Neutrophil (primary cell): ENCODE results near the gene KIF3B.
"Not testable (repeated sequence)": the region's sequence is repeated elsewhere in the genome, so short reads cannot be mapped to it uniquely, and the experiment has no call there.

Source experiments
- H3K27ac ChIP-seq: fragments of 200-600 bp; sonication (generic); 2 replicates; pipeline ENCODE4 v1.5.1; 2016; ENCODE audit warnings: mild to moderate bottlenecking, moderate library complexity
- H3K27me3 ChIP-seq: fragments of 200-600 bp; sonication (generic); 2 replicates; pipeline ENCODE4 v1.6.0; 2016; ENCODE audit warnings: mild to moderate bottlenecking
- H3K36me3 ChIP-seq: fragments of 200-600 bp; sonication (generic); 2 replicates; pipeline ENCODE4 v1.5.1; 2017
- H3K4me1 ChIP-seq, 2 experiments: fragments of 200-600 bp in 1 of 2; sonication (generic) in 1 of 2; 1 replicate in 1 of 2; 2 replicates in 1 of 2; pipeline versions ENCODE4 v1.5.1 to v1.6.1; 2013 to 2016; ENCODE audit warnings: low read depth in 1 of 2, low read length in 1 of 2, mild to moderate bottlenecking in 1 of 2, moderate library complexity in 1 of 2; ENCODE audit not compliant: control insufficient read depth in 1 of 2, insufficient read depth in 1 of 2
- H3K4me3 ChIP-seq, 2 experiments: fragments of 200-600 bp in 1 of 2; sonication (generic) in 1 of 2; 1 replicate in 1 of 2; 2 replicates in 1 of 2; pipeline ENCODE4 v1.5.1; 2013 to 2016; ENCODE audit warnings: low read depth in 1 of 2, low read length in 1 of 2, mild to moderate bottlenecking in 1 of 2, moderate library complexity in 1 of 2
- H3K9me3 ChIP-seq: fragments of 200-600 bp; sonication (generic); 2 replicates; pipeline ENCODE4 v1.5.1; 2016
- CTCF ChIP-seq: fragments of 200-600 bp; sonication (generic); IDR thresholded peaks from 2 replicates; pipeline ENCODE4 v1.5.1; 2016; ENCODE audit warnings: antibody characterized with exemption

The KIF3B gene

GRCh38 chr20:32274359-32274758, 3.1 kb upstream of the KIF3B start:
- H3K4me3 ChIP-seq, result no peak overlapping the region
- H3K4me1 ChIP-seq, result peaks cover 24 to 31% of the 10 kb centered on the region in 2 experiments
- H3K27me3 ChIP-seq, result no peaks in the 10 kb centered on the region
- H3K9me3 ChIP-seq, result no peaks in the 10 kb centered on the region
- no peak for TF ChIP-seq CTCF
- no peak overlapping the region for H3K27ac ChIP-seq
- H3K36me3 ChIP-seq, result no peaks in the 10 kb centered on the region

- H3K9me3 ChIP-seq, H3K27ac ChIP-seq, H3K27me3 ChIP-seq, H3K4me3 ChIP-seq, H3K36me3 ChIP-seq: not testable (repeated sequence)
- H3K4me1 ChIP-seq, result peaks cover 24 to 31% of the 10 kb centered on the region in 2 experiments
Measured at GRCh38 chr20:32275163-32275562, 2.3 kb upstream of the KIF3B start.

- Histone ChIP-seq H3K27me3 (no peaks in the 10 kb centered on the region), H3K4me1 (peaks cover 24 to 31% of the 10 kb centered on the region in 2 experiments), H3K4me3 (peak overlapping the region; percentile 81 to 82), H3K27ac (peak overlapping the region; percentile 81), H3K9me3 (no peaks in the 10 kb centered on the region), H3K36me3 (no peaks in the 10 kb centered on the region)
- no peak for TF ChIP-seq CTCF
Measured at GRCh38 chr20:32278199-32278643, 770 bp downstream of the KIF3B start.

GRCh38 chr20:32281711-32282110, 4.3 kb downstream of the KIF3B start:
- no peak for TF ChIP-seq CTCF
- Histone ChIP-seq H3K9me3 (no peaks in the 10 kb centered on the region), H3K36me3 (no peaks in the 10 kb centered on the region), H3K4me1 (peaks cover 13 to 21% of the 10 kb centered on the region in 2 experiments), H3K27ac (no peak overlapping the region), H3K4me3 (no peak overlapping the region), H3K27me3 (no peaks in the 10 kb centered on the region)

- Histone ChIP-seq H3K4me1 (peaks cover 10 to 15% of the 10 kb centered on the region in 2 experiments), H3K27me3 (no peaks in the 10 kb centered on the region), H3K27ac (no peak overlapping the region), H3K9me3 (no peaks in the 10 kb centered on the region), H3K4me3 (no peak overlapping the region), H3K36me3 (no peaks in the 10 kb centered on the region)
- TF ChIP-seq CTCF, result no peak
Measured at GRCh38 chr20:32282461-32282860, 5.0 kb downstream of the KIF3B start.

- no peak overlapping the region for H3K27ac ChIP-seq
Measured at GRCh38 chr20:32285082-32285620, 7.7 kb downstream of the KIF3B start.

More at GRCh38 chr20:32285082-32285620, 7.7 kb downstream of the KIF3B start:
- Histone ChIP-seq H3K27me3 (no peaks in the 10 kb centered on the region), H3K4me3 (no peak overlapping the region), H3K4me1 (no peaks in the 10 kb centered on the region), H3K36me3 (no peaks in the 10 kb centered on the region), H3K9me3 (no peaks in the 10 kb centered on the region)
- no peak for TF ChIP-seq CTCF
